CD4-positive, alpha-beta T cell treated with Interleukin-21 for 1 hour (primary cell): ENCODE results near the gene OTOP2.
"Not testable (repeated sequence)": the region's sequence is repeated elsewhere in the genome, so short reads cannot be mapped to it uniquely, and the experiment has no call there.

ENCODE experiments used
- DNase-seq: peaks from one replicate; pipeline ENCODE4 v3.0.0-alpha.2; 2020

The OTOP2 gene

GRCh38 chr17:74953134-74953687 is 29.1 kb downstream of the OTOP2 start:
- no peak for DNase-seq

- DNase-seq, result no peak
Measured at GRCh38 chr17:74954115-74954514, 30.0 kb downstream of the OTOP2 start.

GRCh38 chr17:74954665-74955421 is 30.8 kb downstream of the OTOP2 start:
- DNase-seq, result no peak

GRCh38 chr17:74956093-74956492 is 32.0 kb downstream of the OTOP2 start:
- DNase-seq, result no peak

- DNase-seq, result peak; percentile 76
Measured at GRCh38 chr17:74957935-74958740, 34.1 kb downstream of the OTOP2 start.

GRCh38 chr17:74959826-74960515 is 35.9 kb downstream of the OTOP2 start:
- no peak for DNase-seq

- DNase-seq, result peak; percentile 59
Measured at GRCh38 chr17:74960570-74961342, 36.7 kb downstream of the OTOP2 start.

GRCh38 chr17:74961657-74962350 is 37.7 kb downstream of the OTOP2 start:
- DNase-seq, result peak; percentile 84

- no peak for DNase-seq
Measured at GRCh38 chr17:74962622-74963394, 38.7 kb downstream of the OTOP2 start.

GRCh38 chr17:74963656-74964055 is 39.6 kb downstream of the OTOP2 start:
- DNase-seq, result no peak

GRCh38 chr17:74964246-74964761 is 40.2 kb downstream of the OTOP2 start:
- no peak for DNase-seq

- DNase-seq, result no peak
Measured at GRCh38 chr17:74964988-74965622, 41.0 kb downstream of the OTOP2 start.

- no peak for DNase-seq
Measured at GRCh38 chr17:74968361-74968780, 44.3 kb downstream of the OTOP2 start.

GRCh38 chr17:74969501-74969900 is 45.4 kb downstream of the OTOP2 start:
- not testable (repeated sequence) for DNase-seq

GRCh38 chr17:74970395-74970794 is 46.3 kb downstream of the OTOP2 start:
- DNase-seq, result no peak

- no peak for DNase-seq
Measured at GRCh38 chr17:74971069-74971841, 47.2 kb downstream of the OTOP2 start.

- DNase-seq, result no peak
Measured at GRCh38 chr17:74971842-74972106, 47.7 kb downstream of the OTOP2 start.

- peak; percentile 85 for DNase-seq
Measured at GRCh38 chr17:74972107-74972972, 48.3 kb downstream of the OTOP2 start, which contains the start of gene HID1. Gene HID1, minus strand, starts transcription at chr17:74972759. Its CDS starts 103 bp downstream, at chr17:74972656.

- DNase-seq, result no peak
Measured at GRCh38 chr17:74972973-74973328, 48.9 kb downstream of the OTOP2 start.
